HG03575 (cell line): Measurements from ENCODE around the gene WDR45.

Source experiments
- ATAC-seq: cut with Tn5 transposase; IDR thresholded peaks from one replicate; pipeline ENCODE4 v1.9.1; 2021; ENCODE audit not compliant: unreplicated experiment, insufficient number of reproducible peaks, low FRiP score; ENCODE audit errors: extremely low read depth

The WDR45 gene

GRCh38 chrX:49058794-49059193, 20.9 kb downstream of the WDR45 start, which contains the start of gene CCDC120:
Gene CCDC120 (plus strand): TSS chrX:49058999. CDS start chrX:49062042, 3,043 bp downstream.
- ATAC-seq, result no peak

- ATAC-seq, result no peak
Observed at GRCh38 chrX:49054073-49054762, 25.5 kb downstream of the WDR45 start.

- ATAC-seq, result no peak
Observed at GRCh38 chrX:49053223-49054072, 26.2 kb downstream of the WDR45 start.

GRCh38 chrX:49043987-49044281, 35.8 kb downstream of the WDR45 start:
- no peak for ATAC-seq

GRCh38 chrX:49043220-49043986, 36.3 kb downstream of the WDR45 start, which contains the start of gene TFE3:
Gene TFE3 (minus strand): TSS chrX:49043357. CDS start chrX:49043226, 131 bp downstream.
- peak; percentile 52 for ATAC-seq

- no peak for ATAC-seq
Observed at GRCh38 chrX:49042581-49043219, 37.0 kb downstream of the WDR45 start.

- ATAC-seq, result no peak
Observed at GRCh38 chrX:49041744-49042580, 37.7 kb downstream of the WDR45 start.

- ATAC-seq, result no peak
Observed at GRCh38 chrX:49040376-49040955, 39.2 kb downstream of the WDR45 start.

GRCh38 chrX:49039598-49040375, 39.9 kb downstream of the WDR45 start:
- ATAC-seq, result no peak

- ATAC-seq, result no peak
Observed at GRCh38 chrX:49037883-49038475, 41.7 kb downstream of the WDR45 start.

GRCh38 chrX:49030283-49030682, 49.4 kb downstream of the WDR45 start:
- no peak for ATAC-seq

- ATAC-seq, result no peak
Observed at GRCh38 chrX:49029876-49030275, 49.8 kb downstream of the WDR45 start.
